CD1c-positive myeloid dendritic cell (primary cell): ENCODE measurements around the gene HLA-F.

Experiments used
- DNase-seq: peaks from one replicate; pipeline ENCODE4 v3.0.0-alpha.2; 2016; ENCODE audit errors: extremely low spot score

The HLA-F gene

GRCh38 chr6:29723262-29723665, at the start of gene HLA-F:
Gene HLA-F, plus strand, starts transcription at chr6:29723434. Its CDS starts 30 bp downstream, at chr6:29723464.
- peak; percentile 96 for DNase-seq

GRCh38 chr6:29674008-29674407, 49.2 kb upstream of the HLA-F start:
- DNase-seq: no peak

GRCh38 chr6:29675561-29675960, 47.7 kb upstream of the HLA-F start:
- DNase-seq: no peak

DNA sequence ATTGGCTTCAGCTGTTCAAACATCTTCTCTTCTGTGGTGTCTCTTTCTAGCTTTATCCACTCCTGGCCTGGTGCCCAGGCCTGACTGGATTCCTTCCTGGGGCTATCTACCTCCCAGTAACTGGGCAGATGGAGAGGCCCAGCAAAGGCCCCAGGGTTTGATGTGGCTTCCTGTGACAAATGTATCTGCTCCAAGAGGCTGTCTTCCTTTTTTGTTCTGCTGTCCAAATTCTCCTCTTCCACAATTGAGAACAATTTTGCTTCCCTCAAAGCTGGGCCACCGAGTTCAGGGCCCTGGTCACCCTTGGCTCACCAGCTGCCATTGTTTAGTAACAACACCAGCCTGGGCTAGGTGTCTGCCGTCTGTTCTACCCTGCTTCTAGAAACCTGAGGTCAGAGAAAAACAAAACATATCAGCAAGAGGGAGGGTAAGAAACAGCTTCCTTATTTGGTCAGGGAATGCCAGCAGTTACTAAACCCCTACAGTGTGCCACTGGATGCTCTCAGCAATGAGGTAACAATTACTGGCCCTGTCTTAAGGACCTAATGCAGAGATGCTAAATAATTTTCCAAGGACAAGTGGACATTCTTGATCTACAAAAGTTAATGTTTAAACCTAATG, 46.1 kb upstream of the HLA-F start:
- no peak for DNase-seq

GRCh38 chr6:29678114-29678513, 45.1 kb upstream of the HLA-F start:
- DNase-seq: no peak

DNA sequence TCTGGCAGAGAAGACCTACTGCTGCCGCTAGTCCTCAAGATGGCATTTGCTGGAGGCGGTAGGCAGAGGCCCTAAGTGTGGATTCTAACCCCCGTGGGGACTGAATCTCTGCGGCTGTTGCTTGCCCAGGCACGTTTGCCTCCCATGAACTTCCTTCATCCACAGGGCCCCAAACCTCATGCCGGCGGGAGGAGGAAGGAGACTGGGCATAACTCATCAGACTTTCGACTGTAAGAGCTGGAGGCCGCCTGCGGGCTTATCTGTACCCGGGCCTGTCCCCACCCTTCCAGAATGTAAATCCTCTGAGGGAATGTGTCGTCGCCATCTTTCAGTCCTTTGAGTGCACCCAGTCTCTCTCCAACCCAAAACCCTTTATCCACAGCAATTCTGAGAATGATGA, 43.3 kb upstream of the HLA-F start:
- DNase-seq: no peak

DNA sequence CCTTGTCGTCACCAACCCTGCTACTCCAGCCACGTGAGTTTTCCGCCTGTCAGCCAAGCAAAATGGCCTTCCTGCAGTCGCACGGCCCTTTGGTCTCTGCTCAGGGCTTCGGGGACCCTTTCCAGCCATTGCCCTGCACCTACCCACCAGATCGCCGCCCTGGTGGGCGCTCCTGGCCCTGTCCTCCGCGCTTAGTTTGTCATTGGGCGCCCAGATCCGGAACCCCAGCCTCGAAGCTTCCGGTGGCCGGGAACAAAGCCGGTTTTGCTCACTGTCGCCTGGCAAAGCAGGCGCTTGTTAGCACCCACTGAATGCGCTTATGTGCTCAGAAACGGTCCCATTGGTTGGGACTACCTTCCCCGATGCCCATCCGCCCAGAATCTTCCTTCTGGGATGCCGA, 42.8 kb upstream of the HLA-F start:
- no peak for DNase-seq

GRCh38 chr6:29680904-29681303, 42.3 kb upstream of the HLA-F start, which contains the start of gene ZFP57:
Gene ZFP57, minus strand, starts transcription at chr6:29681152. Its CDS starts 4,149 bp downstream, at chr6:29677003.
- DNase-seq: no peak

- no peak for DNase-seq
These were observed 41.4 kb upstream of the HLA-F start for GRCh38 chr6:29681811-29682210.

GRCh38 chr6:29685718-29686326, 37.4 kb upstream of the HLA-F start:
- no peak for DNase-seq

DNA sequence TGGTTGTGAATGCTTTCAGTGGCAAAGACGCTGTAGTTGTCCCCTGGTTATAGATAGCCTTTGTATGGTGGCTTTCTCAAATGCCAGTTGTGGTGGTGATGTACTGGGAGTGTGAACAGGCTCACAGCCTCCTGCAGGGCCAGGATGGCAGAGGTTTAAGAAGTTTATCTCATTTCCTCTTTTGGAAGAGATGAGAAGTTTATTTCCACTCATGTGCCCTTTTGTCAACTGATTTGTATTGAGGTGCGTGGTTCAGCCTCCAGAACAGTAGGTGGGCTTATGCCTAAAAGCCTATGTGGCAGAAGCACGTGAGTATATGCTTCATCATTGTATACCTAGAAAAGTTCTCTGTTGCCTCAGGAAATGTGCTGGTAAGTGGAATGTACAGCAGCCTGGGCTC, 28.6 kb upstream of the HLA-F start:
- peak; percentile 24 for DNase-seq

- DNase-seq: peak; percentile 36
These were observed 26.8 kb upstream of the HLA-F start for GRCh38 chr6:29696147-29697125.

DNA sequence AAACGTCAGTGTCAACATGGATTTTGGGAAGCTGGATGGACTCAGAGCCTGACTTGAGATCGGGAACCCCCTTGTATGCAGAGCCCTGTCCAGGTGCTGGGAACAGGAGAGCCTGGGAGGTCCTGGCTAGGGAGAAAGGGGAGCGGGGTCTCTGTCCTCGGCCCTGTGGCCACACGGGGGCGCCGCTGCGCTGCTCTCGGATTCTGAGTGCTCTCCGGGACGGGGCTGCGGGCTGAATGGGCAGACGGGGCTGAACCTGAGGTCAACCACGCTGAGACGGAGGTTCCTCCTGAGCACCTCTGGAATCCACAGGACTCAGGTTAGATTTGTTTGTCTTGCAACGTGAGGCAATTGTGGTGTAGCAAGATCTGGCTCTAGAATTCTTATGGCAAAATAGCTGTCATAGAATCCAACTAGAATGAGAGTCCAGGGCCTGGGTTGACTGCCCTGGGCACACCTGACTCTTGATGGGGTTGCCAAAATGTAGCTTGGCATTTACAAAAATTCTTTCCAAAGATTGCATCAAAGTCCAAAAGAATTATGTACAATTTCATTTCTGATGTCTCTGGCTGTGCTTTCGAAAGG, 20.6 kb upstream of the HLA-F start:
- peak; percentile 71 for DNase-seq

- DNase-seq: peak; percentile 42
These were observed 17.6 kb upstream of the HLA-F start for GRCh38 chr6:29705389-29706231.

GRCh38 chr6:29708432-29709179, 14.6 kb upstream of the HLA-F start:
- peak; percentile 32 for DNase-seq

DNA sequence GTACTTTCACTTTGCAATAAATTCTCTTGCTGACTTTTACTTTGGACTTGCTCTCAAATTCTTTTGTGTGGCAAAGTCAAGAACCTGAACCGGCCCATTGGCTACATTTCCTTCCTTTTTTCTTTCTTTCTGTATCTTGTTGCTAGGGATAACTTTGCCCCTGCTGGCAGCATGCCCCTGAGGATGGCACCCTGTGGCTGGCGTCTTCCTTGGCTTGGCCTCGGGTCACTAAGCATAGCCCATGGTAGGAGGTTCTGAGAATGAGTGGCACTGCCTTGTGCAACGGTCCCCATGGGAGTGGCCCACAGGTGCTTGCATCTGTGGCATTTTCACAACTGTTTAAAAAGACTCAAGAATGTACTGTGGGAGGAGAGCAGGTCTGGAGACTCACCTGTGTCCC, 14.0 kb upstream of the HLA-F start:
- DNase-seq: no peak

DNA sequence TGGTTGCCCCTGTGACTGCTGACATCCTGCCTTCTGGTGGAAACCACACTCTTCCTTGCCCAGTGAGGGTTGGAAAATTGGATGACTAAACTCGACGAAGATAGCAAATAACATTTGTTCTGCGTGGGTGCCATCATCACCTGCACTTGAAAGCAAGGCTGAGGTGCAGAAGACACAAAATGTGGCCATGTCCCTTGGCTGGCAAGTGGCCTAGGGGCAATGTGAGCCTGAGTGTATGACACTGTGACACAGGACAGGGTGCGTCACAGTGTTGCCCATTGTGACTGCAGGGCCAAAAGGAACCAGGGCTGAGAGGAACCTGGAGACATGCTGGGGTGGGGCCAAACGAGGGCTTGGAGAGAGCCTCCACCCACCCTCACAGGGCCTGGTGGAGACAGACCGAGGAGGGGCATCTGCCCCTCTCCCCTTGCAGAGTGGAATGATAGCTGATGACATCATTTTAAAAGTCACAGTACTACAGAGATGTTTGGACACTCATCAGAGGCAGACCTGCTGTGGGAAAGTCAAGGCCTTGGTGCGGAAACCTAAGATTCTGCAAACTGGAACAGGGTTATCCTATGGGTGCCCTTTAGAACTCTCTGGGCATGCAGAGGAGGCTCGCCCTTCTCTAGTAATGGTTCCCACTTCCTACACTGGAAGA, 12.8 kb upstream of the HLA-F start:
- DNase-seq: no peak

DNA sequence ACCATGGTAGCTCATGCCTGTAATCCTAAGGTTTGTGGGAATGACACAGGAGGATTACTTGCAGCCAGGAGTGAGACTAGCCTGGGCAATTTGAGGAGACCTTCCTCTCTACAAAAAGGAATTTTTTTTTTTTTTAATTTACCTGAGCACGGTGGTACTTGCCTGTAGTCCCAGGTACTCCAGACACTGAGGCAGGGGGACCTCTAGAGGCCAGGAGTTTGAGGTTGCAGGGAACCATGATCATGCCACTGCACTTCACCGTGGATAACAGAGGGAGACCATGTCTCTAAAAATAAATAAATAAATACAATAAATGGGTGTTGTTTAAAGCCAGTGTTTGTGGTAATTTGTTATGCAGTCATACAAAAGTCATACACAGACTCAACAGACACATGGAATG, 2.4 kb upstream of the HLA-F start:
- no peak for DNase-seq

DNA sequence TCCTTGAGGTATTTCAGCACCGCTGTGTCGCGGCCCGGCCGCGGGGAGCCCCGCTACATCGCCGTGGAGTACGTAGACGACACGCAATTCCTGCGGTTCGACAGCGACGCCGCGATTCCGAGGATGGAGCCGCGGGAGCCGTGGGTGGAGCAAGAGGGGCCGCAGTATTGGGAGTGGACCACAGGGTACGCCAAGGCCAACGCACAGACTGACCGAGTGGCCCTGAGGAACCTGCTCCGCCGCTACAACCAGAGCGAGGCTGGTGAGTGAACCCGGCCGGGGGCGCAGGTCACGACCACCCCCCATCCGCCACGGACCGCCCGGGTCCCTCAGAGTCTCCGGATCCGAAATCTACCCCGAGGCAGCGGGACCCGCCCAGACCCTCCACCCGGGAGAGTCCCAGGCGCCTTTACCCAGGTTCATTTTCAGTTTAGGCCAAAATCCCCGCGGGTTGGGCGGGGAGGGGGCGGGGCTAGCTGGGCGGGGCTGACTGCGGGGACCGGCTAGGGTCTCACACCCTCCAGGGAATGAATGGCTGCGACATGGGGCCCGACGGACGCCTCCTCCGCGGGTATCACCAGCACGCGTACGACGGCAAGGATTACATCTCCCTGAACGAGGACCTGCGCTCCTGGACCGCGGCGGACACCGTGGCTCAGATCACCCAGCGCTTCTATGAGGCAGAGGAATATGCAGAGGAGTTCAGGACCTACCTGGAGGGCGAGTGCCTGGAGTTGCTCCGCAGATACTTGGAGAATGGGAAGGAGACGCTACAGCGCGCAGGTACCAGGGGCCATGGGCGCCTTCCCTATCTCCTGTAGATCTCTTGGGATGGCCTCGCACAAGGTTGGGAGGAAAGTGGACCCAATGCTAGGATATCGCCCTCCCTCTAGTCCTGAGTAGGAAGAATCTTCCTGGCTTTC, 693 bp downstream of the HLA-F start:
- peak; percentile 49 for DNase-seq
